Amniotic epithelial cell (primary cell): ENCODE measurements around the gene STARD3.

Source experiments
- DNase-seq: peaks from one replicate; pipeline ENCODE4 v3.0.0-alpha.2; 2010; ENCODE audit warnings: low read depth

The STARD3 gene

DNA sequence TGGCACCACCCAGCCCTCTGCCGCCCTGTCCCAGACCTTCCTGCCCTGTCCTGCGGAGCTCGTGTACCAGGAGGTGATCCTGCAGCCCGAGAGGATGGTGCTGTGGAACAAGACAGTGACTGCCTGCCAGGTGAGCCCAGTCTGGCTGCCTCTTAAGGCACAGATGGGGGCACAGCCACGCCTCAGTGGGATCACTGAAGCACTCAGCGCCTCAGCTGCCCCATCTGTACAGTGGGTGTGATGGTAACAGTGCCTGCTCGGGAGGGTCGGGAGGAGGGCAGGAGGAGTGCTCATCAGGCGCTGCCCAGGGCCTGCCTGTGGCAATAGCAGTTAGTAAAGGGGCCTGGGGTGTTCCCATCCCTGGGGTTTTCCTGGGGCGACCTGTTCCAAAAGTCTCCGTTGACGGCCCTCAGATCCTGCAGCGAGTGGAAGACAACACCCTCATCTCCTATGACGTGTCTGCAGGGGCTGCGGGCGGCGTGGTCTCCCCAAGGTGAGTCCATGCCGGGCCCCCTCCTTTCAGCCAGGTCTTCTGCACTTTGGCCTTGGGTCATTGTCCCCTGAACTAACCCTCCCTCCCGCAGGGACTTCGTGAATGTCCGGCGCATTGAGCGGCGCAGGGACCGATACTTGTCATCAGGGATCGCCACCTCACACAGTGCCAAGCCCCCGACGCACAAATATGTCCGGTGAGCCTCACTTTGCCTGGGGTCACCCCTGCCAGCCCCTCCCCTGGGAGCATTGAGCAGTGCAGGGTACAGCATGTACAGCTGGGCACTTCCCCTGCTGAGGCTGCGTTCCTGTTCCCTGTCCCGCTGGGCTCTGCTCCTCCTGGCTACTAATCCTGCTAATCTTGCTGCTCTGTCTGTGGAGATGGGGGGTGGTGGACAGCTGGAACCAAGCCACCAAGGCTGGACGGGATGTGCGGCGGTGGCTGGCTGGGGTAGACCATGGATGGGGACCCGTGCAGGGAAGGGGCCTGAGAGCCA lies 23.7 kb downstream of the STARD3 start:
- peak; percentile 15 for DNase-seq

- DNase-seq: no peak
Observed at GRCh38 chr17:39661744-39662541, 25.0 kb downstream of the STARD3 start.

- DNase-seq: no peak
Observed at GRCh38 chr17:39662551-39663339, 25.8 kb downstream of the STARD3 start.

DNA sequence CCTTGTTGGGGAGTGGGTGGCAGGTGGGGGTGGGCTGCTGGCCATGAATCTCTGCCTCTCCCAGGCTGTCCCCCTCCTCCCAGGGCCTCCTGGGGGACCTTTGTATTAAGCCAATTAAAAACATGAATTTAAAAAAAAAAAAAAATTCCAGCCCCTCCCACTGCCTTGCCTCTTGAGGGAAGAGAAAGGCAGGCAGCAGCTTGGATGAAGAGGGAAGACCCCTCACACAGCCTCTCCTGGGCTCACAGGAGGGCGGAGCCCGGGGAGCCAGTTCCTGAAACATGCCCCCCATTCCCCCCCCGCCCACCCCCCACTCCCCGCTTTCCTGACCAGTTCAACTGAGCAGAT lies 26.4 kb downstream of the STARD3 start:
- no peak for DNase-seq

- DNase-seq: no peak
Observed at GRCh38 chr17:39663688-39664580, 27.0 kb downstream of the STARD3 start.

DNA sequence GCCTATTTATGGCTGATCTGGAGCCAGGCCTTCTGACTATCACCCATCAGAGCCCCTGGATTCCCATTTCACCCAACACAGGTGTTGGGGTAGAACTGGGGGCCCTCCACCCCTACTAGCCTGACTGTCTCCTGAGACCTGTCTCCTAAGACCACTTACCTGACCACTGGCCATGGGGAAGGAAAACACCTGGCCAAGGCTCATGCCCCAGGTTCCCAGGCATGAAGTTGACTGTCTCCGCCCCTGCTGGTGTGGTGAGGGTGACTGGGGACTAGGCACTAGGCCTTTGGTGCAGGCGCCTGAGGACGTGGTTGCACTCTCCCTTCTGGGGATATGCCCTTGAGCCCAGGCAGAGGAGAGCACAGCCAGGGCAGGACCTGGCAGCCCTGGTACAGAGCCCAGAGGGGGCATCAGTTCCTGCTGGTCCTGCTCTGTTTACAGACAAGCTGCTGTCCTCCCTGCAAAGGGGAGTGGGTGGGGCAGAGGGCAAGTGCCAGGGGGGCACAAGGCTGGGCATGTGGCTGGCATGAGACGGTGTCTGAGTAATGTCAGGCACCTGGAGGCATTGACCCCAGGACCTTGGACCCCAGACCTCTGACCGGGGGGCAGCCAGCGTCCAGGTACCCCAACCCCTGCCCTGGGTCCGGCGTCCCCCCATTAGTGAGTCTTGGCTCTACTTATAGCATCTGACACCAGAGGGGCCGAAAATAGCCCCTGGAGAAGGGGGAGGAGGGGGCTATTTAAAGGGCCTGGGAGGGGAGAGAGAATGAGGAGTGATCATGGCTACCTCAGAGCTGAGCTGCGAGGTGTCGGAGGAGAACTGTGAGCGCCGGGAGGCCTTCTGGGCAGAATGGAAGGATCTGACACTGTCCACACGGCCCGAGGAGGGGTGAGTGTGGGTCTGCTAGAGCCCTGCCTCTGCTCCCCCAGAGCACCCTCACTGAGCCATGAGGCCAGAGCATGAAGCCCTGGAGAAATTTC lies 27.9 kb downstream of the STARD3 start, which contains the start of gene TCAP:
Gene TCAP (plus strand): TSS at position 769 of the 981 bp plus-strand sequence. CDS start 11 bp downstream, at position 780.
- no peak for DNase-seq

DNA sequence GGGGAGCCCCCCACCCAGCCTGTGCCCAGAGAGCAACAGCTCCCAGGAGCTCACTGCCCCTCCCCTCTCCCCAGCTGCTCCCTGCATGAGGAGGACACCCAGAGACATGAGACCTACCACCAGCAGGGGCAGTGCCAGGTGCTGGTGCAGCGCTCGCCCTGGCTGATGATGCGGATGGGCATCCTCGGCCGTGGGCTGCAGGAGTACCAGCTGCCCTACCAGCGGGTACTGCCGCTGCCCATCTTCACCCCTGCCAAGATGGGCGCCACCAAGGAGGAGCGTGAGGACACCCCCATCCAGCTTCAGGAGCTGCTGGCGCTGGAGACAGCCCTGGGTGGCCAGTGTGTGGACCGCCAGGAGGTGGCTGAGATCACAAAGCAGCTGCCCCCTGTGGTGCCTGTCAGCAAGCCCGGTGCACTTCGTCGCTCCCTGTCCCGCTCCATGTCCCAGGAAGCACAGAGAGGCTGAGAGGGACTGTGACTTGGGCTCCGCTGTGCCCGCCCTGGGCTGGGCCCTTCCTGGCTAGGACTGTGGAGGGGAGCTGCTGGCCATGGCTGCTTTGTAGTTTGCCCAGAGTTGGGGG lies 28.8 kb downstream of the STARD3 start:
- DNase-seq: no peak

DNA sequence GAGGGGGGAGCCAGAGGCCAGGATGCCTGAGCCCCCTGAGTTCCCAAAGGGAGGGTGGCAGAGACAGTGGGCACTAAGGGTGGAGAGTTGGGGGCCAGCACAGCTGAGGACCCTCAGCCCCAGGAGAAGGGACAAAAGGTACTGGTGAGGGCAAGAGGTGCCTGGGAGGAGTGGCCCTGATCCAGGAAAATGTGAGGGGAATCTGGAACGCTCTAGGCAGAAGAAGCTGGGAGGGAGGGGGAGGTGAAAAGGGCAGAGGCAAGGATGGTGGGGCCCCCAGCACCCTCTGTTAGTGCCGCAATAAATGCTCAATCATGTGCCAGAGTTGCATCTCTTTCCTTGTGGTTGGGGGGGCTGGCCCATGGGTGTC lies 29.3 kb downstream of the STARD3 start:
- DNase-seq: no peak

GRCh38 chr17:39666601-39667261 lies 29.8 kb downstream of the STARD3 start:
- no peak for DNase-seq

DNA sequence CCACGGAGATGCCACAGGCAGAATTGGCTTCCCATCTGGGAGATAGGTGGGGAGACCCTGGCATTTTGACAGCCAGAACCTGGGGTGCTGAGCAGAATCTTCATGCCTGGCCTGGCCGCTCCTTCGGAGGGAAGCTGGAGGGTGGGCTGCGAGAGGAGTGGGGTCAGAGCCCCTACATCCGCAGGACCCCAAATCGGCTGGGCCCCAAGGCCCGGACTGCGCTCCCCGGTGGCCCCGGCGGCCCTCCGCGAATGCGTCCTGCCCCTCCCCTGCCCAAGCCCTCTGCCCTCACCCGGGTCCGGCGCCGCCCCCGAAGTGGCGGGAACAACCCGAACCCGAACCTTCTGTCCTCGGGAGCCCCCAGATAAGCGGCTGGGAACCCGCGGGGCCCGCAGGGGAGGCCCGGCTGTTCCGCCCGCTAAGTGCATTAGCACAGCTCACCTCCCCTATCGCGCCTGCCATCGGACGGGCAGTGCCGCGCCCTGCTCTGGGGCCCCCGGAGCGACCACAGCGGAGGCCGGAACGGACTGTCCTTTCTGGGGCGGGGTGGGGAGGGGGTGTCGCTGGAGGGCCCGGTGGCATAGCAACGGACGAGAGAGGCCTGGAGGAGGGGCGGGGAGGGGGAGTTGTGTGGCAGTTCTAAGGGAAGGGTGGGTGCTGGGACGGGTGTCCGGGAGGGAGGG lies 30.5 kb downstream of the STARD3 start:
- DNase-seq: no peak

DNA sequence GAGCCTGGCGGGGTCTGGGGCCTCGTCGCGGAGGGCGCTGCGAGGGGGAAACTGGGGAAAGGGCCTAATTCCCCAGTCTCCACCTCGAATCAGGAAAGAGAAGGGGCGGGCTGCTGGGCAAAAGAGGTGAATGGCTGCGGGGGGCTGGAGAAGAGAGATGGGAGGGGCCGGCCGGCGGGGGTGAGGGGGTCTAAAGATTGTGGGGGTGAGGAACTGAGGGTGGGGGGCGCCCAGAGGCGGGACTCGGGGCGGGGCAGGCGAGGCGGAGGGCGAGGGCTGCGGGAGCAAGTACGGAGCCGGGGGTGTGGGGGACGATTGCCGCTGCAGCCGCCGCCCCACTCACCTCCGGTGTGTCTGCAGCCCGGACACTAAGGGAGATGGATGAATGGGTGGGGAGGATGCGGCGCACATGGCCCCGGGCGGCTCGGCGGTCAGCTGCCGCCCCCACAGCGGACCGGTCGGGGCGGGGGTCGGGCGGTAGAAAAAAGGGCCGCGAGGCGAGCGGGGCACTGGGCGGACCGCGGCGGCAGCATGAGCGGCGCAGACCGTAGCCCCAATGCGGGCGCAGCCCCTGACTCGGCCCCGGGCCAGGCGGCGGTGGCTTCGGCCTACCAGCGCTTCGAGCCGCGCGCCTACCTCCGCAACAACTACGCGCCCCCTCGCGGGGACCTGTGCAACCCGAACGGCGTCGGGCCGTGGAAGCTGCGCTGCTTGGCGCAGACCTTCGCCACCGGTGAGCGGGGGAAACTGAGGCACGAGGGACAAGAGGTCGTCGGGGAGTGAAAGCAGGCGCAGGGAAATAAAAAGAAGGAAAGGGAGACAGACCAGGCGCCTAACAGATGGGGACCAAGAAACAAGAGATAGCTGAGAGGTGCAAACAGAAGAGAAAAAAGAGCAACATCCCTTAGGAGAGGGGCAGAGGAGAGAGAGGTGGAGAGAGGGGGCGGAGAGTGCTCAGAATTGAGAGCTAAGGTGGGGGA lies 31.3 kb downstream of the STARD3 start, which contains the start of gene PNMT:
Gene PNMT (plus strand): TSS at position 509 of the 980 bp plus-strand sequence. CDS start 23 bp downstream, at position 532.
- DNase-seq: peak; percentile 48

GRCh38 chr17:39669897-39670735 lies 33.2 kb downstream of the STARD3 start:
- DNase-seq: no peak

DNA sequence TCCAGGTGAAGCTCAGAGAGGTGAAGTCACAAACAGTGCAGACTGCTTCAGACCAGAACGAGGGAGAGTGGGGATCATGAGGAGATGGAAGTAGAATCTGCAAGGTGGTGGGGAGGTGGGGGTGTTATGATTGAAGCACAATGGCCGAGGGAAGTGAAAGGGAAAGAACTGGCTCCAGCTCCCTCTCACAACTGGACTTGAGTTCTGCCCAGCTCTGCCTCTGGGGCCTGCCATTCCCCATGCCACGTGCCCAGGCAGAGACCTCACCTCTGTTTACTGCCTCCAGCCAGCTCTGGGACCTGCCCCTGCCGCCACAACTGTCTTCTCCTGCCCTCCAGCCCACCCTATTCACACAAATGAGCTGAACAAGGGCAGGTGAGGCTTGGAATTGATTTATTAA lies 33.8 kb downstream of the STARD3 start:
- DNase-seq: no peak

DNA sequence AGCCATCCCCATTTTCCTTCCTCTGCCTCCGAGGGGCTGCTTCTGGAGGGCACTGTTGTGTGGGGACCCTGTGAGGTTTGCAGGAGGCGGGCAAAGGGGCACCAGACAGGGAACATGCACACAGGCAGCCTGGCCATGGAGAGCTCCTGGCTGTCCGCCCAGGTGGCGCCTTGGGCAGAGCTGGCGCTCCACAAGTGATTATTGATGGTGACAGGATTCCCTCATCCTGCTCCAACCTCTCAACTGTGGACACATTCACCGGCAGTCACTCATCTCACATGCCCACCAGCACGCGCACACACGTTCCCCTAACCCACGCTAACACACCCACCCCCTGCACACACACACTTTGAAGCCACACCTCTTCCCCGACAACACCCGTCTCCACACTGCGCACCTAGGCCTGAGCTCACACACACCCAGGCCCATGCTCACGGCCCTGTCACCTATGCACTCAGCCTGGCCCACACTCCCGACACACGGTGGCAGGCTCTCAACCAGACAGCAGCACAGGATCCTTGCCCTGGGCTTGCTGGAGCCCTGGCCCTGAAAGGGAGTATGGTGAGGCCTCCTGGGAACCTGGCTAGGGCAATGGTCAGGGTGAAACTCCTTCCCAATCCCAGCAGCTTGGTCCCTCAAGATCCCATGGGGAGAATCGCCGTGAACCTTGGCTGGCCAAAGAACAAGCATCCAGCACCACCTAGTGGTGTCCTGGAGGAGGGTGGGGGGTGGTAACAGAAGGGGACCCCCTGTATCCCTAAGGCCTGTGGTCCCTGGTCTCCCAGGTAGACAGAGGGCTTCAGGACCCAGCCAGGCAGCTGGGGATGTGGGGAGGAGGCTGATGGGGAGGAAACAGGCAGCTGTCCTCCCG lies 34.9 kb downstream of the STARD3 start:
- DNase-seq: peak; percentile 37
